Calu3 (cell line): Measurements from ENCODE around the gene EGLN2. TPM values are rescaled to one million over a fixed set of nuclear protein-coding genes. Genes with fewer than 3 reads are reported as not detected.
"Not testable (repeated sequence)": the region's sequence is repeated elsewhere in the genome, so short reads cannot be mapped to it uniquely, and the experiment has no call there.

Source experiments
- BruUV-seq: library from RNA; stranded (reverse); fragments of 400-500 nt; replicated peaks from 2 replicates; lab custom pipeline; 2021; lab: Mats Ljungman, UMichigan
- CTCF ChIA-PET: fragments of 300-600 bp; sonication (Branson Sonifier 250); formaldehyde crosslinking; loops from one replicate; lab custom pipeline; 2022; ENCODE audit warnings: antibody characterized with exemption; lab: Charles Lee
- DNase-seq: peaks from one replicate; pipeline ENCODE4 v3.0.0; 2022
- H3K27ac Mint-ChIP-seq: one replicate; pipeline ENCODE4 v1.8.0; 2022; ENCODE audit warnings: mixed read lengths; ENCODE audit not compliant: unreplicated experiment
- H3K27me3 Mint-ChIP-seq: one replicate; pipeline ENCODE4 v1.8.0; 2022; ENCODE audit warnings: mixed read lengths; ENCODE audit not compliant: unreplicated experiment
- H3K36me3 Mint-ChIP-seq: one replicate; pipeline ENCODE4 v1.8.0; 2022; ENCODE audit warnings: mild to moderate bottlenecking, moderate library complexity, mixed read lengths; ENCODE audit not compliant: insufficient read depth, unreplicated experiment
- H3K4me1 Mint-ChIP-seq: one replicate; pipeline ENCODE4 v1.8.0; 2022; ENCODE audit warnings: mild to moderate bottlenecking, low read depth, mixed read lengths; ENCODE audit not compliant: unreplicated experiment
- H3K4me3 Mint-ChIP-seq: one replicate; pipeline ENCODE4 v1.8.0; 2022; ENCODE audit warnings: mild to moderate bottlenecking, low read depth, moderate library complexity, mixed read lengths; ENCODE audit not compliant: unreplicated experiment
- H3K9me3 Mint-ChIP-seq: one replicate; pipeline ENCODE4 v1.8.0; 2022; ENCODE audit warnings: low read depth, mixed read lengths; ENCODE audit not compliant: unreplicated experiment
- CTCF ChIP-seq: fragments of 200-600 bp; IDR thresholded peaks from one replicate; pipeline ENCODE4 v1.8.0; 2022; ENCODE audit warnings: antibody characterized with exemption; ENCODE audit not compliant: unreplicated experiment
- intact Hi-C: fragments of 100-400 bp; cut with micrococcal nuclease; formaldehyde crosslinking; loops from one replicate; pipeline ENCODE4 v1.10.0; 2022; ENCODE audit not compliant: unreplicated experiment
- total RNA-seq: library from RNA; stranded (reverse); gene quantifications from 2 replicates; pipeline ENCODE4 v1.2.3, GENCODE V29; 2022

EGLN2 gene
- total RNA-seq, 1 experiment from 2014 or later, result 109 TPM

- Mint-ChIP-seq H3K27me3 (no peaks in the 10 kb centered on the region), H3K36me3 (peaks cover 48% of the 10 kb centered on the region), H3K4me3 (no peak overlapping the region), H3K27ac (no peak overlapping the region), H3K9me3 (no peaks in the 10 kb centered on the region), H3K4me1 (peaks cover 11% of the 10 kb centered on the region)
- CTCF ChIA-PET, result no interaction called here
- no TSS peak for BruUV-seq
- DNase-seq, result no peak
- TF ChIP-seq CTCF, result no peak
- intact Hi-C loops, result no loop called here
Measured at GRCh38 chr19:40781140-40781539, 17.9 kb upstream of the EGLN2 start.

GRCh38 chr19:40783711-40784110 lies 15.3 kb upstream of the EGLN2 start:
- CTCF ChIA-PET, result no interaction called here
- intact Hi-C loops, result no loop called here
- BruUV-seq, result no TSS peak
- H3K27ac Mint-ChIP-seq, result no peak overlapping the region
- no peak for TF ChIP-seq CTCF
- H3K9me3 Mint-ChIP-seq, result no peaks in the 10 kb centered on the region
- peaks cover 38% of the 10 kb centered on the region for H3K36me3 Mint-ChIP-seq
- H3K27me3 Mint-ChIP-seq, result no peaks in the 10 kb centered on the region
- H3K4me1 Mint-ChIP-seq, result peaks cover 5% of the 10 kb centered on the region
- H3K4me3 Mint-ChIP-seq, result no peak overlapping the region
- DNase-seq, result no peak

GRCh38 chr19:40784146-40784545 lies 14.8 kb upstream of the EGLN2 start:
- peaks cover 35% of the 10 kb centered on the region for H3K36me3 Mint-ChIP-seq
- H3K9me3 Mint-ChIP-seq, BruUV-seq, H3K4me3 Mint-ChIP-seq, intact Hi-C loops, CTCF ChIA-PET, H3K4me1 Mint-ChIP-seq, H3K27ac Mint-ChIP-seq, DNase-seq, H3K27me3 Mint-ChIP-seq: not testable (repeated sequence)

GRCh38 chr19:40785526-40785925 lies 13.5 kb upstream of the EGLN2 start:
- H3K27me3 Mint-ChIP-seq, result no peaks in the 10 kb centered on the region
- no peaks in the 10 kb centered on the region for H3K9me3 Mint-ChIP-seq
- H3K4me1 Mint-ChIP-seq, result no peaks in the 10 kb centered on the region
- H3K4me3 Mint-ChIP-seq, result no peak overlapping the region
- H3K36me3 Mint-ChIP-seq, result peaks cover 33% of the 10 kb centered on the region
- CTCF ChIA-PET, result no interaction called here
- no peak for DNase-seq
- no peak for TF ChIP-seq CTCF
- BruUV-seq, result no TSS peak
- H3K27ac Mint-ChIP-seq, result no peak overlapping the region
- intact Hi-C loops, result no loop called here
